Transverse colon (tissue), 3 donors: ENCODE results near the gene IL13RA2.

Experiments
- EP300 ChIP-seq: sonication (generic); formaldehyde crosslinking; IDR thresholded peaks from one replicate; pipeline ENCODE4 v1.6.1; 2017; ENCODE audit warnings: antibody characterized with exemption, low read depth
- POLR2A ChIP-seq: fragments of 450-650 bp; IDR thresholded peaks from one replicate; pipeline ENCODE4 v1.6.1; 2016; ENCODE audit warnings: antibody characterized with exemption, mild to moderate bottlenecking, moderate library complexity
- TF ChIP-seq, protein P1 (sequence below), 5 experiments: fragments of 200-600 bp in 3 of 5; fragments of 450-650 bp in 2 of 5; sonication (generic) in 3 of 5; IDR thresholded peaks; 1 replicate in 2 of 5; 2 replicates in 3 of 5; pipeline ENCODE4 v1.5.1; 2016 to 2017; ENCODE audit warnings: antibody characterized with exemption in 5 of 5, inconsistent platforms in 3 of 5, mild to moderate bottlenecking in 2 of 5, moderate library complexity in 1 of 5

DNA sequence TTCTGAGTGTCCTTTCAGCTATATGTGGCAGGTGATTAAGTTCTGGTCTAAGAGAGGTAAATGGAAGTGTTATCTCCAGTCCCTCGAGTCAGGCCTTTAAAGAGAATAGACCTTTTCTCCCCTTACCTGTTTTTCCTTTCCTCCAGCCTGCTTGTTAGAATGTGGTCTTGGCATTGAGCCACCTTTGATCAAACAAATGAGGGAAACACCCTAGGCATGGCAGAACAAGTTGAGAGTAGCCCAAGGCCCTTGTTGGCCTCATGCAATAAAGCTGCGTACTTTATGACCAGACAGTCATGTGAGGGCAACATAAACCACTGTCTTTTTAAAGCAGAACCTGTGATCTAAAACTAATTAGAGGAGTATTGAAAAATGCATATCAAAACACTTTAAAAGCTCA lies 13.2 kb upstream of the IL13RA2 start:
- TF ChIP-seq, protein P1, sequence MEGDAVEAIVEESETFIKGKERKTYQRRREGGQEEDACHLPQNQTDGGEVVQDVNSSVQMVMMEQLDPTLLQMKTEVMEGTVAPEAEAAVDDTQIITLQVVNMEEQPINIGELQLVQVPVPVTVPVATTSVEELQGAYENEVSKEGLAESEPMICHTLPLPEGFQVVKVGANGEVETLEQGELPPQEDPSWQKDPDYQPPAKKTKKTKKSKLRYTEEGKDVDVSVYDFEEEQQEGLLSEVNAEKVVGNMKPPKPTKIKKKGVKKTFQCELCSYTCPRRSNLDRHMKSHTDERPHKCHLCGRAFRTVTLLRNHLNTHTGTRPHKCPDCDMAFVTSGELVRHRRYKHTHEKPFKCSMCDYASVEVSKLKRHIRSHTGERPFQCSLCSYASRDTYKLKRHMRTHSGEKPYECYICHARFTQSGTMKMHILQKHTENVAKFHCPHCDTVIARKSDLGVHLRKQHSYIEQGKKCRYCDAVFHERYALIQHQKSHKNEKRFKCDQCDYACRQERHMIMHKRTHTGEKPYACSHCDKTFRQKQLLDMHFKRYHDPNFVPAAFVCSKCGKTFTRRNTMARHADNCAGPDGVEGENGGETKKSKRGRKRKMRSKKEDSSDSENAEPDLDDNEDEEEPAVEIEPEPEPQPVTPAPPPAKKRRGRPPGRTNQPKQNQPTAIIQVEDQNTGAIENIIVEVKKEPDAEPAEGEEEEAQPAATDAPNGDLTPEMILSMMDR (IDR thresholded peaks at IDR 0.05) = no peak
- TF ChIP-seq EP300 (no peak), POLR2A (no peak)
